HG02943 (cell line): ENCODE measurements around the gene ANXA2R.
"Not testable (repeated sequence)": the region's sequence is repeated elsewhere in the genome, so short reads cannot be mapped to it uniquely, and the experiment has no call there.

Experiments
- ATAC-seq: cut with Tn5 transposase; IDR thresholded peaks from one replicate; pipeline ENCODE4 v1.9.1; 2021; ENCODE audit warnings: mild to moderate bottlenecking, low read depth, moderate library complexity; ENCODE audit not compliant: unreplicated experiment

Gene ANXA2R

GRCh38 chr5:43061352-43062075 is 21.4 kb upstream of the ANXA2R start:
- ATAC-seq, result no peak

- not testable (repeated sequence) for ATAC-seq
These were observed 19.9 kb upstream of the ANXA2R start for GRCh38 chr5:43060020-43060419.

- ATAC-seq, result not testable (repeated sequence)
These were observed 15.0 kb upstream of the ANXA2R start for GRCh38 chr5:43055098-43055497.

GRCh38 chr5:43051684-43052083 is 11.6 kb upstream of the ANXA2R start:
- ATAC-seq, result no peak

- ATAC-seq, result no peak
These were observed 10.3 kb upstream of the ANXA2R start for GRCh38 chr5:43050384-43050783.

GRCh38 chr5:43049236-43049635 is 9.1 kb upstream of the ANXA2R start:
- ATAC-seq, result no peak

- ATAC-seq, result no peak
These were observed 6.4 kb upstream of the ANXA2R start for GRCh38 chr5:43046474-43046873.

- no peak for ATAC-seq
These were observed 5.1 kb upstream of the ANXA2R start for GRCh38 chr5:43045236-43045635.

GRCh38 chr5:43044181-43044914 is 4.2 kb upstream of the ANXA2R start:
- ATAC-seq, result no peak

- no peak for ATAC-seq
These were observed 3.3 kb upstream of the ANXA2R start for GRCh38 chr5:43043400-43043756.

GRCh38 chr5:43042626-43043399 is 2.7 kb upstream of the ANXA2R start:
- peak; percentile 24 for ATAC-seq

- peak; percentile 20 for ATAC-seq
These were observed 2.1 kb upstream of the ANXA2R start for GRCh38 chr5:43042176-43042625.

GRCh38 chr5:43041669-43042175 is 1.6 kb upstream of the ANXA2R start:
- peak; percentile 10 for ATAC-seq

GRCh38 chr5:43041110-43041668 is 1.1 kb upstream of the ANXA2R start:
- no peak for ATAC-seq

- no peak for ATAC-seq
These were observed 440 bp downstream of the ANXA2R start for GRCh38 chr5:43039471-43040286.

- ATAC-seq, result no peak
These were observed 1.0 kb downstream of the ANXA2R start for GRCh38 chr5:43039152-43039470.

GRCh38 chr5:43038496-43038989 is 1.6 kb downstream of the ANXA2R start:
- no peak for ATAC-seq

GRCh38 chr5:43037636-43038495 is 2.3 kb downstream of the ANXA2R start:
- no peak for ATAC-seq
